WTC11 (cell line): Measurements from ENCODE around the gene DMRTA2. TPM values are rescaled to one million over a fixed set of nuclear protein-coding genes. Genes with fewer than 3 reads are reported as not detected.

Experiments used
- ATAC-seq: fragments of 200-7000 bp; cut with Tn5 transposase; 2 replicates; pipeline ENCODE4 v1.10.0; 2021; ENCODE audit warnings: mild to moderate bottlenecking, moderate library complexity
- CTCF ChIA-PET: fragments of 300-600 bp; sonication (Branson Sonifier 250); formaldehyde crosslinking; loops from one replicate; lab custom pipeline; 2021; ENCODE audit warnings: antibody characterized with exemption; lab: Charles Lee
- POLR2A ChIA-PET: fragments of 350-600 bp; sonication (Branson Sonifier 250); formaldehyde crosslinking; loops from one replicate; lab custom pipeline; 2021; ENCODE audit warnings: antibody characterized with exemption; lab: Charles Lee
- DNase-seq: peaks from one replicate; pipeline ENCODE4 v3.0.0; 2021; ENCODE audit warnings: low spot score
- H3K27ac Mint-ChIP-seq: 2 replicates; pipeline ENCODE4 v1.8.0; 2021; ENCODE audit warnings: mixed read lengths
- H3K27me3 Mint-ChIP-seq: 2 replicates; pipeline ENCODE4 v1.8.0; 2021; ENCODE audit warnings: low read depth, mild to moderate bottlenecking, moderate library complexity, mixed read lengths
- H3K36me3 Mint-ChIP-seq: 2 replicates; pipeline ENCODE4 v1.8.0; 2021; ENCODE audit warnings: mixed read lengths
- H3K4me1 Mint-ChIP-seq: 2 replicates; pipeline ENCODE4 v1.8.0; 2022; ENCODE audit warnings: mixed read lengths
- H3K4me3 Mint-ChIP-seq: 2 replicates; pipeline ENCODE4 v1.8.0; 2021; ENCODE audit warnings: mild to moderate bottlenecking, moderate library complexity, mixed read lengths
- H3K9me3 Mint-ChIP-seq: 2 replicates; pipeline ENCODE4 v1.8.0; 2021; ENCODE audit warnings: mixed read lengths
- ATF6 ChIP-seq: sonication (generic); formaldehyde crosslinking; IDR thresholded peaks from 2 replicates; pipeline ENCODE4 v1.8.1; 2023; ENCODE audit warnings: mild to moderate bottlenecking, missing genetic modification reagents
- GTF2I ChIP-seq: fragments of 250-450 bp; sonication (Bioruptor Pico); conservative IDR thresholded peaks from 2 replicates; pipeline ENCODE4 v1.4.0; 2021; ENCODE audit warnings: mild to moderate bottlenecking
- HMGA2 ChIP-seq: fragments of 250-450 bp; sonication (Bioruptor Pico); IDR thresholded peaks from 2 replicates; pipeline ENCODE4 v1.4.0; 2021; ENCODE audit warnings: mild to moderate bottlenecking, moderate library complexity
- SP1 ChIP-seq: sonication (generic); formaldehyde crosslinking; conservative IDR thresholded peaks from 2 replicates; pipeline ENCODE4 v1.8.1; 2022; ENCODE audit warnings: missing genetic modification reagents
- TEAD4 ChIP-seq: sonication (generic); formaldehyde crosslinking; IDR thresholded peaks from 2 replicates; pipeline ENCODE4 v1.8.0; 2022; ENCODE audit warnings: mild to moderate bottlenecking, missing genetic modification reagents
- USF2 ChIP-seq: sonication (generic); formaldehyde crosslinking; IDR thresholded peaks from 2 replicates; pipeline ENCODE4 v1.8.1; 2023; ENCODE audit warnings: mild to moderate bottlenecking, missing genetic modification reagents, moderate library complexity
- total RNA-seq: library from RNA; stranded (reverse); gene quantifications from 3 replicates; pipeline ENCODE4 v1.2.3, GENCODE V29; 2021
- TF ChIP-seq, protein P1 (sequence below): fragments of 250-450 bp; sonication (Bioruptor Pico); conservative IDR thresholded peaks from 2 replicates; pipeline ENCODE4 v1.9.0; 2021; ENCODE audit warnings: mild to moderate bottlenecking
- TF ChIP-seq, protein P2 (sequence below): sonication (generic); formaldehyde crosslinking; conservative IDR thresholded peaks from 2 replicates; pipeline ENCODE4 v1.8.1; 2022; ENCODE audit warnings: mild to moderate bottlenecking, missing genetic modification reagents
- TF ChIP-seq, protein P3 (sequence below): sonication (generic); formaldehyde crosslinking; IDR thresholded peaks from 2 replicates; pipeline ENCODE4 v1.8.1; 2023; ENCODE audit warnings: mild to moderate bottlenecking, missing genetic modification reagents, borderline replicate concordance
- TF ChIP-seq, protein P4 (sequence below): sonication (generic); formaldehyde crosslinking; IDR thresholded peaks from 2 replicates; pipeline ENCODE4 v1.8.1; 2023; ENCODE audit warnings: mild to moderate bottlenecking, missing genetic modification reagents

The DMRTA2 gene
- total RNA-seq, 1 experiment from 2014 or later = not detected

GRCh38 chr1:50447961-50448360, 24.7 kb upstream of the DMRTA2 start (continued):
- TF ChIP-seq, protein P1, sequence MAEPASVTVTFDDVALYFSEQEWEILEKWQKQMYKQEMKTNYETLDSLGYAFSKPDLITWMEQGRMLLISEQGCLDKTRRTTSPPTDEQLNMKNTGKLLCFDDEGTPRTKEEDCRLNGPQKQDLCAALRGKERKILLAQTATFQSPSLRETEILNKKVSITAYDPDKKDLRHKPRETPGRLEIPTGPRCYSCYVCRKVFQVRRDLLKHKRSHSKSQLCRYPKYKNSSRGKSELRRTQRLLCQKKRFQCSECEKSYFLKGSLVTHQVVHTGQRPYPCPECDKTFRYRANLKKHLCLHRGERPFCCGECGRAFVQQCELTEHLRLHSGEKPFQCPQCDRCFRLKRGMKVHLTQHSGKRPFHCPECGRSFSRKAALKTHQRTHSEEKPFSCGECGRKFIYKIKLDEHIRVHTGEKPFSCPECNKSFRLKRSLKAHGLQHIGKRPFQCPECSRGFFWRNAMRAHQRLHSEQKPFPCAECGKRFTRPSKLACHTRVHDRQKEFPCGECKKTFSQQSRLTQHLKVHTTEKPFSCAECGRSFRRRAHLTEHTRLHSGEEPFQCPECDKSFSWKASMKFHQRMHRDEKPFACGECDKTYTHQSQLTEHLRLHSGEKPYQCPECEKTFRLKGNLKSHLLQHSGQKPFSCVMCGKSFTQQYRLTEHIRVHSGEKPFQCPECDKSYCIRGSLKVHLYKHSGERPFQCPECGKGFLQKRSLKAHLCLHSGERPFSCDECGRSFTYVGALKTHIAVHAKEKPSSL (CRISPR knock-in tag) = no peak
- TF ChIP-seq, all 79 proteins: peak for 0

DNA sequence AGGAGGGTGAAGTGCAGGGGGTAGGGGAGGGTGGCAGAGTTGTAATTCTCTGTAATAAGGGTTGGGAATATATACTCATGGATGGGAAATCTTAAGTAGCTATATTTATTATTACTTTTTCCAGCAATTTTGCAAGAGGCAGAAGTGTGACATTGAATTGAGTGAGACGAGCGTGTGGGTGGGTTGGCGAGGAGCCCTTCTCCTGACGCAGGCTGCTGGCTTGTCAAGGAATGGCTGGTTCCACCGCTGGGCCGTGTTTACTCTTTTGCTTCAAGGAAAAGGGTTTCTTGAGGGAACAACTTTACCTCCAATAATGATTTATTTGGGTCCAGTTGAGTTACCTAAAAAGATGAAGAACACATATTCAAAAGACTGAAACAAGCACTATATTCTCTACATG, 17.9 kb upstream of the DMRTA2 start:
- no peaks in the 10 kb centered on the region for H3K4me1 Mint-ChIP-seq
- DNase-seq = no peak
- no peak overlapping the region for H3K4me3 Mint-ChIP-seq
- H3K36me3 Mint-ChIP-seq = no peaks in the 10 kb centered on the region
- ChIA-PET POLR2A (no interaction called here), CTCF (no interaction called here)
- H3K27ac Mint-ChIP-seq = no peak overlapping the region
- H3K9me3 Mint-ChIP-seq = no peaks in the 10 kb centered on the region
- H3K27me3 Mint-ChIP-seq = no peaks in the 10 kb centered on the region; the same call in 1 of the 2 replicates
- TF ChIP-seq, protein P2, sequence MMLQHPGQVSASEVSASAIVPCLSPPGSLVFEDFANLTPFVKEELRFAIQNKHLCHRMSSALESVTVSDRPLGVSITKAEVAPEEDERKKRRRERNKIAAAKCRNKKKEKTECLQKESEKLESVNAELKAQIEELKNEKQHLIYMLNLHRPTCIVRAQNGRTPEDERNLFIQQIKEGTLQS (CRISPR knock-in tag) = no peak
- no peak for TF ChIP-seq TEAD4 (CRISPR knock-in tag)
- TF ChIP-seq SP1 (CRISPR knock-in tag) = no peak
- no peak for TF ChIP-seq HMGA2 (CRISPR knock-in tag)
- TF ChIP-seq, protein P3, sequence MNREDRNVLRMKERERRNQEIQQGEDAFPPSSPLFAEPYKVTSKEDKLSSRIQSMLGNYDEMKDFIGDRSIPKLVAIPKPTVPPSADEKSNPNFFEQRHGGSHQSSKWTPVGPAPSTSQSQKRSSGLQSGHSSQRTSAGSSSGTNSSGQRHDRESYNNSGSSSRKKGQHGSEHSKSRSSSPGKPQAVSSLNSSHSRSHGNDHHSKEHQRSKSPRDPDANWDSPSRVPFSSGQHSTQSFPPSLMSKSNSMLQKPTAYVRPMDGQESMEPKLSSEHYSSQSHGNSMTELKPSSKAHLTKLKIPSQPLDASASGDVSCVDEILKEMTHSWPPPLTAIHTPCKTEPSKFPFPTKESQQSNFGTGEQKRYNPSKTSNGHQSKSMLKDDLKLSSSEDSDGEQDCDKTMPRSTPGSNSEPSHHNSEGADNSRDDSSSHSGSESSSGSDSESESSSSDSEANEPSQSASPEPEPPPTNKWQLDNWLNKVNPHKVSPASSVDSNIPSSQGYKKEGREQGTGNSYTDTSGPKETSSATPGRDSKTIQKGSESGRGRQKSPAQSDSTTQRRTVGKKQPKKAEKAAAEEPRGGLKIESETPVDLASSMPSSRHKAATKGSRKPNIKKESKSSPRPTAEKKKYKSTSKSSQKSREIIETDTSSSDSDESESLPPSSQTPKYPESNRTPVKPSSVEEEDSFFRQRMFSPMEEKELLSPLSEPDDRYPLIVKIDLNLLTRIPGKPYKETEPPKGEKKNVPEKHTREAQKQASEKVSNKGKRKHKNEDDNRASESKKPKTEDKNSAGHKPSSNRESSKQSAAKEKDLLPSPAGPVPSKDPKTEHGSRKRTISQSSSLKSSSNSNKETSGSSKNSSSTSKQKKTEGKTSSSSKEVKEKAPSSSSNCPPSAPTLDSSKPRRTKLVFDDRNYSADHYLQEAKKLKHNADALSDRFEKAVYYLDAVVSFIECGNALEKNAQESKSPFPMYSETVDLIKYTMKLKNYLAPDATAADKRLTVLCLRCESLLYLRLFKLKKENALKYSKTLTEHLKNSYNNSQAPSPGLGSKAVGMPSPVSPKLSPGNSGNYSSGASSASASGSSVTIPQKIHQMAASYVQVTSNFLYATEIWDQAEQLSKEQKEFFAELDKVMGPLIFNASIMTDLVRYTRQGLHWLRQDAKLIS (CRISPR knock-in tag) = no peak
- TF ChIP-seq GTF2I (CRISPR knock-in tag) = no peak
- TF ChIP-seq ATF6 = no peak
- TF ChIP-seq, protein P4, sequence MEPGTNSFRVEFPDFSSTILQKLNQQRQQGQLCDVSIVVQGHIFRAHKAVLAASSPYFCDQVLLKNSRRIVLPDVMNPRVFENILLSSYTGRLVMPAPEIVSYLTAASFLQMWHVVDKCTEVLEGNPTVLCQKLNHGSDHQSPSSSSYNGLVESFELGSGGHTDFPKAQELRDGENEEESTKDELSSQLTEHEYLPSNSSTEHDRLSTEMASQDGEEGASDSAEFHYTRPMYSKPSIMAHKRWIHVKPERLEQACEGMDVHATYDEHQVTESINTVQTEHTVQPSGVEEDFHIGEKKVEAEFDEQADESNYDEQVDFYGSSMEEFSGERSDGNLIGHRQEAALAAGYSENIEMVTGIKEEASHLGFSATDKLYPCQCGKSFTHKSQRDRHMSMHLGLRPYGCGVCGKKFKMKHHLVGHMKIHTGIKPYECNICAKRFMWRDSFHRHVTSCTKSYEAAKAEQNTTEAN = no peak
- TF ChIP-seq USF2 (CRISPR knock-in tag) = no peak
- TF ChIP-seq, protein P1 (CRISPR knock-in tag) = no peak
- ATAC-seq = no peak
